Cardiac muscle cell (in vitro differentiated cells and primary cell): ENCODE results near the gene P2RX4. TPM values are rescaled to one million over a fixed set of nuclear protein-coding genes. Genes with fewer than 3 reads are reported as not detected.

ENCODE experiments used
- DNase-seq, 2 donors: peaks; one replicate each; pipeline versions ENCODE4 v3.0.0 to v3.0.0-alpha.2; 2010 to 2017; ENCODE audit warnings: low read depth in 1 of 2, low spot score in 1 of 2
- H3K27ac ChIP-seq: fragments of 200-600 bp; sonication (generic); 2 replicates; pipeline ENCODE4 v1.5.1; 2016
- H3K27me3 ChIP-seq: fragments of 200-600 bp; sonication (generic); 2 replicates; pipeline ENCODE4 v1.6.0; 2016; ENCODE audit warnings: control low read depth
- H3K36me3 ChIP-seq: fragments of 200-600 bp; sonication (generic); 2 replicates; pipeline ENCODE4 v1.5.1; 2016; ENCODE audit warnings: control low read depth
- H3K4me1 ChIP-seq: fragments of 200-600 bp; sonication (generic); 2 replicates; pipeline ENCODE4 v1.8.1; 2017; ENCODE audit warnings: low read depth, mild to moderate bottlenecking, mixed run types
- H3K4me3 ChIP-seq: fragments of 200-600 bp; sonication (generic); 2 replicates; pipeline ENCODE4 v1.5.1; 2016; ENCODE audit warnings: mild to moderate bottlenecking
- H3K9me3 ChIP-seq: fragments of 200-600 bp; sonication (generic); 2 replicates; pipeline ENCODE4 v1.5.1; 2017; ENCODE audit warnings: low read depth, mild to moderate bottlenecking, control low read depth
- polyA plus RNA-seq: library from polyadenylated mRNA; unstranded; fragments of >200 nt; fragmentation: Nextera tagmentation; extraction: Ambion mirVana; gene quantifications from 2 replicates; pipeline ENCODE4 v1.2.1, GENCODE V29; 2016
- total RNA-seq: library from RNA; depleted of rRNA; stranded (reverse); fragments of >200 nt; gene quantifications from 2 replicates; pipeline ENCODE4 v1.2.3, GENCODE V29; 2016
- TF ChIP-seq, protein P1 (sequence below): IDR thresholded peaks from 2 replicates; pipeline ENCODE4 v1.5.1; 2012; ENCODE audit warnings: low read depth, mild to moderate bottlenecking, low read length

Gene P2RX4
- total and polyA plus RNA-seq, 2 experiments from 2014 or later, result 19.4 to 38.2 TPM

DNA sequence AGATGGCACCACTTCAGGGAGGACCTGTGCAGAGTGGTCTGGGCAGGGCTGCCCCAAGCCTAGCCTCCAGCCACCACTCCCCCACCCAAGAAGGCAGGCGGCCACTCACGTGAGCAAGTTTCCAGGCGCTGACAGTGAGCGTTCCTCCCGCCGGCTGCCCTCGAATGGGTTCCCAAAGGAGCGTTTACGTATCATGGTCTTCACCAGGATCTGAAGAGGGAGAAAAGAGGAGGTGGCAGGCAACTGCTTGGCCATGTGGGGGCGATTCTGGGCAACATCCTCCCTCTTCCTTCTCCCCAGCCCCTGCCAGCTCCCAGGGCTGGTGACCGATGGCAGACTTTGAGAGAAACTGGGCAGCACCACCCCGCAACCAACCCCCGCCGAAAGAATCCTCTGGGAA lies 35.1 kb downstream of the P2RX4 start:
- no peak overlapping the region for H3K27ac ChIP-seq
- no peak overlapping the region for H3K4me3 ChIP-seq
- DNase-seq, result no peak
- TF ChIP-seq, protein P1, sequence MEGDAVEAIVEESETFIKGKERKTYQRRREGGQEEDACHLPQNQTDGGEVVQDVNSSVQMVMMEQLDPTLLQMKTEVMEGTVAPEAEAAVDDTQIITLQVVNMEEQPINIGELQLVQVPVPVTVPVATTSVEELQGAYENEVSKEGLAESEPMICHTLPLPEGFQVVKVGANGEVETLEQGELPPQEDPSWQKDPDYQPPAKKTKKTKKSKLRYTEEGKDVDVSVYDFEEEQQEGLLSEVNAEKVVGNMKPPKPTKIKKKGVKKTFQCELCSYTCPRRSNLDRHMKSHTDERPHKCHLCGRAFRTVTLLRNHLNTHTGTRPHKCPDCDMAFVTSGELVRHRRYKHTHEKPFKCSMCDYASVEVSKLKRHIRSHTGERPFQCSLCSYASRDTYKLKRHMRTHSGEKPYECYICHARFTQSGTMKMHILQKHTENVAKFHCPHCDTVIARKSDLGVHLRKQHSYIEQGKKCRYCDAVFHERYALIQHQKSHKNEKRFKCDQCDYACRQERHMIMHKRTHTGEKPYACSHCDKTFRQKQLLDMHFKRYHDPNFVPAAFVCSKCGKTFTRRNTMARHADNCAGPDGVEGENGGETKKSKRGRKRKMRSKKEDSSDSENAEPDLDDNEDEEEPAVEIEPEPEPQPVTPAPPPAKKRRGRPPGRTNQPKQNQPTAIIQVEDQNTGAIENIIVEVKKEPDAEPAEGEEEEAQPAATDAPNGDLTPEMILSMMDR, result no peak
- H3K36me3 ChIP-seq, result peaks cover 4% of the 10 kb centered on the region
- peaks cover 7% of the 10 kb centered on the region for H3K4me1 ChIP-seq
- no peaks in the 10 kb centered on the region for H3K9me3 ChIP-seq
- no peaks in the 10 kb centered on the region for H3K27me3 ChIP-seq

DNA sequence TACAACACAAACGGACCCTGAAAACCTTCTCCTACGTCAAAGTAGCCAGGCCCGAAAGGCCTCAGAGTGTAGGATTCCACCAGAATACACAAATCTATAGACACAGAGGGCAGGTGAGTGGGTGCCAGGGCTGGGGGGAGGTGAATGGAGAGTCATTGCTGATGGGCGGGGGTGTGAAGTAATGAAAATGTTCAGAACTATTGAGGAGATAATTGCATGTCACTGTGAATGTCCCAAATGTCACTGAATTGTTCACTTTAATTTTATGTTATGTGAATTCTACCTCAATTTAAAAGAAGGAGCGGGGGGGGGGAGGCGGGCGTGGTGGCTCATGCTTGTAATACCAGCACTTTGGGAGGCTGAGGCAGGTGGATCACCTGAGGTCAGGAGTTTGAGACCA lies 36.0 kb downstream of the P2RX4 start:
- no peak overlapping the region for H3K27ac ChIP-seq
- H3K27me3 ChIP-seq, result no peaks in the 10 kb centered on the region
- no peaks in the 10 kb centered on the region for H3K9me3 ChIP-seq
- DNase-seq, result no peak
- H3K4me1 ChIP-seq, result peaks cover 1% of the 10 kb centered on the region
- TF ChIP-seq, protein P1, result no peak
- H3K4me3 ChIP-seq, result no peak overlapping the region
- peaks cover 6% of the 10 kb centered on the region for H3K36me3 ChIP-seq

DNA sequence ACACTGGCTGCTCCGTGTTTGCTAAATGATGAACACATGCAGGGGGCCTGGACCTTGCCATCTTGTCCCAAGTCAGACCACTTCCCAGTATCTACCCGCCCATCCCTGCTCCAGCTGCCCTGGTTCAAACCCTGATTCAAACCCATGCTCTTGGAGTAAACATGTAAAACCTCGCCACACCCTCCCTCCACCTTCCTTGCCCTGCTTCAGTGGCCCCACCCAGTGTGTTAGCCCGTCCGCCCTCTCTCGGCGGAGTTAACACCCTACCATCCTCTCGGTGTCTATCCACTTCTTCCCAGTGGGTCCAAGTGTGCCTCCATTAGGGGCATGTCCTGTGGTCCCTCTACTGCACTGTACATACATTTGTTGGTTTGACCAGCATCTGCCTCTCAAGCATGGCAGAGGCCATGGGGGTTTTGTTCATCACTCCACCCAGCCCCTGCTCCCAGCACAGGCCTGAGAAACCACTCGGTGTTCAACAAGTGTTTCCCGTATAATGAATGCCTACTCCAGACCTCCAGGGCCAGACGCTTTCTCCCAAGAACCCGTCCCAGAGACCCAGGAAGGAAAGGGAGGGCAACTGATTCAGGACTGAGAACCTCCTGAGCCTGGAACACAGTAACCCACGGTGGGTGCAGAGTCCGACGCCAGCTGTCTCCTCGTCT lies 37.1 kb downstream of the P2RX4 start:
- Histone ChIP-seq H3K36me3 (peaks cover 6% of the 10 kb centered on the region), H3K27me3 (no peaks in the 10 kb centered on the region), H3K9me3 (no peaks in the 10 kb centered on the region), H3K4me1 (no peaks in the 10 kb centered on the region), H3K27ac (no peak overlapping the region), H3K4me3 (no peak overlapping the region)
- no peak for DNase-seq
- TF ChIP-seq, protein P1, result no peak

DNA sequence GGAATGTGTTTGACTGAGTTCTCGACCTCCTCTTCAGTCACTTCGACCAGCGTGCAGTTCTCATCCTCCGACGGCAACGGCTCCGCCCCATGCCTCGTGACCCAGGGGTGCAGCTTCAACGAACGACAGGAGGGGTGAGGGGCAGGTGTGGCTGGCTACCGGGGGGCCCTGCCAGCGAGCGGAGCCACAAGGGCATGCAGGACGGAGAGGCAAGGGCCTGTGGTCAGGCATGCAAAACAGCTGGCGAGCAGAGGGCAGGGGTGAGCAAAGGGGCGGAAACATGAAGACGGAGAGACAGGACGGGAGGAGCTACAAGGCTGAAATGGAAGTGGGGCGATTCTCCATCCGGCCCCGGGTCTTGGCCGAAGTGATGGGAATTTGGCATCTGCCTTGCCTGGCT lies 38.7 kb downstream of the P2RX4 start:
- H3K9me3 ChIP-seq, result no peaks in the 10 kb centered on the region
- no peak overlapping the region for H3K27ac ChIP-seq
- H3K4me3 ChIP-seq, result no peak overlapping the region
- no peaks in the 10 kb centered on the region for H3K27me3 ChIP-seq
- TF ChIP-seq, protein P1, result no peak
- H3K4me1 ChIP-seq, result no peaks in the 10 kb centered on the region
- peaks cover 3% of the 10 kb centered on the region for H3K36me3 ChIP-seq
- DNase-seq, result no peak

DNA sequence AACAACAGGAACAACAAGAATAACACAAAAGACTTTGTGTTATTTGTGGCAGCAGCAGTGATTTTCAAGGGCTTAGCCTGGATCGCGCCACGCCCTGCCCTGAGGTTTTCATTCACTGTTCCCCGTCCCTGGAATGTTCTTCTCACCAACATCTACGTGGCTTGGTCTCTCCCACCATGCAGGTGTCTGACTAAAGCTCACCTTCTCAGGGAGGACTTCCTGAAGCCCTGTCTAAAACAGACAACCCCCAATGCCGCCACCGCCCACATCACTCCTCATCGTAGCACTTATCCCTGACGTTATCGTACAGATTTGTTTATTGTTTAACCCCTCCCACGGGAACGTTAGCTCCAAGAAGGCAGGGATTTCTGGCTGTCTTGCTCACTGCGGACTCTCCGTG lies 40.4 kb downstream of the P2RX4 start:
- peaks cover 3% of the 10 kb centered on the region for H3K36me3 ChIP-seq
- no peak overlapping the region for H3K4me3 ChIP-seq
- H3K27ac ChIP-seq, result no peak overlapping the region
- TF ChIP-seq, protein P1, result no peak
- DNase-seq, result no peak
- H3K9me3 ChIP-seq, result no peaks in the 10 kb centered on the region
- no peaks in the 10 kb centered on the region for H3K4me1 ChIP-seq
- H3K27me3 ChIP-seq, result no peaks in the 10 kb centered on the region

DNA sequence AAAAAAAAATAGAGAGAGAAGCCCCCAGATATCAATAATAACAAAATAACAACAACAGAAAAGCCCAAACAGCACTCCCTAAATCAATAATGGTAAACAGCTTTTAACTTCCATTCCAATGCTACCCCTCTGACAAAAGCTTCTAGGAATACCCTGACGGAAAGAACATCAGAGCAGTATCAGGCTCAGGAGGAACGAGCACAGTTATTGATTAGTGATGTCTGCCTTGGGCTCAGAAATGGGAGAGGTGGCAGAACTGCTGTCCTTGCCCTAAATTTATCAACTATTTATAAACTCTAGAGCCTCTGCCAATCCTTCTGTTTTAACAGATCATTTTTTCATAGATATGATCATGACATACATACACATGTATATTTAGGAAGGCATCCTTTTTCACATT lies 41.9 kb downstream of the P2RX4 start:
- H3K27ac ChIP-seq, result no peak overlapping the region
- TF ChIP-seq, protein P1, result no peak
- no peaks in the 10 kb centered on the region for H3K27me3 ChIP-seq
- no peak overlapping the region for H3K4me3 ChIP-seq
- H3K9me3 ChIP-seq, result no peaks in the 10 kb centered on the region
- H3K4me1 ChIP-seq, result no peaks in the 10 kb centered on the region
- H3K36me3 ChIP-seq, result peaks cover 6% of the 10 kb centered on the region
- no peak for DNase-seq
